ENCODE data around the gene AAK1. TPM values are rescaled to one million over a fixed set of nuclear protein-coding genes. Genes with fewer than 3 reads are reported as not detected.
A peak's percentile ranks its signal among the peaks of the same experiment; 100 is the strongest.

Gene AAK1
- total RNA-seq, 3 donors from 2014 or later (not counting 1 experiment from before 2014, with no cell fraction given): 174 to 249 (median 204) TPM

DNA sequence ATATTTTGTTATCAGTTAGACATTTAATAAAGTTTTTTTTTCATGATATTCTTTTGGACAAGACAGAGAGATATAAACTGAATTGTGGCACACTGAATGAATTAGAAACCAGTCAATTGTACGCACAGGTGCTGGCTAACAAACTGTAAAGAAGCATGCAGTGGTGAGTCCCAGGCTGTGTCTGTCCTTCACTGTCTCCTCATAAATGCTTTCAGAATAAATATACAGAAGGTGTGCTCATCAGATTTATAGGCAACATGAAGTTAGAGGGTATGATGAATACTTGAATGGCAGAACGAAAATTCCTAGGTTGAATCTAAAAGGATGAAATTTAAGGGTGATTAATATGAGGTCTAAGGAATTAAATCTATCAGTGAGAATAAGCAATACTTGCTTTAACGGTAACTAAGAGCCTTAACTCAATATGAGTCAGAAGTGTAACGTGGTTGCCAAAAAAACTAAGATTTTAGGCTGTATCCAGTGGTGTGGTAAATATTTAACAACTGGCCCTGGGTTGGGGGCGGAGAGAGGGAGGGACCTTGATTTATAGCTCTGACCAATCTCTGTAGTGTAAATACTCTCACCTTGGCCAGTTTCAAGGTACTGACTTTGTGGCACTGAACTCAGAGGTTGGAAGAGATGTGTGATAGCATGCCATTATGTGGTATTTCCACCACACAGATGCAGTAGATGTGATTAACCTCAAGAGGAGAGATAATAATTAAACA is 41.9 kb upstream of the AAK1 start:
- peak; percentile 83 to 92 (median 92) for ATAC-seq
- peak in 1 of 2 donors; percentile 40 for DNase-seq

DNA sequence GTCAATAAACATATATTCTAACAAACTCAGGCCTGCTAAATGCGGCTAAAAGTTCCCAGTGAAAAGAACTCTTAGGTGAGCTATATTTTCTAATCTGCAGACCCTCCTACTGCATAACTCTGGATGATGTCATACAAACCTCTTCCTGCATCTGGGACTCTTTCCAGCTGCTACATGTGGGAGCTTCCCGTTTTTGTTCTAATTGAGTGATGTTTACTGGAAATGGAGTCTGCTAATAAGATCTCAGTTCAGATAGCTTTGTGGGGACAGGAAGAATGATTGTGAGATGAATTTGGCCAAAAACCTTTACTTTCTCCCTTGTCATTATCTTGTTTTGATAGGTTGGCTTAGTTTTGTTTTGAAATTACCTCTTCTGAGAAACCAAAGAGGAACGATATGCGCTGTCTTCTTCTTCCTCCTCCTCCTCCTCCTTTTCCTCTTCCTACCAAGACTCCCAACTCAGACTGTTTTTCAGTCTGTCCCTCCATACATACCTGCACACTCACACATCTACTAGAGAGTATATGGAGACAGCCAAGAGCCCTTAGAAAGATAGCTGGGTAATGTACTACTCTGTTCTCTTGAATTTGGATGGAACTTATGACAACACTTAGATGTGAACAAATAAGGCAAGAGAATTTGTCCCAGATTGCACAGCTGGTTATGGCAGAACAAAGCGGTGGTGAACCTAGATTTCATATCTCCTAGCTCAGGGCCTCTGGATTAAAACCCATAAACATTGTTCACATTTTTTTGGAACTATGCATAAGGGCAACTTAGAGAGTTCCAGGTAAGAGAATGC is 39.8 kb upstream of the AAK1 start:
- H3K36me3 ChIP-seq (ENCODE audit: control insufficient read depth, insufficient read depth, low read length): no peaks in the 10 kb centered on the region
- no peaks in the 10 kb centered on the region for H3K27me3 Mint-ChIP-seq (ENCODE audit: low read depth in 2 of 2)
- ATAC-seq: no peak
- no peak for DNase-seq
- WGBS (ENCODE audit: insufficient coverage): 55% methylated on average over 5 of the region's 5 CpGs
- no peak overlapping the region for H3K4me3 Mint-ChIP-seq
- no peaks in the 10 kb centered on the region for H3K27me3 ChIP-seq (ENCODE audit: control insufficient read depth, insufficient read depth, low read length)
- intact Hi-C loops (cut with micrococcal nuclease): no loop called here
- no peak overlapping the region for H3K27ac ChIP-seq (ENCODE audit: low read length)
- no peaks in the 10 kb centered on the region for H3K9me3 ChIP-seq (ENCODE audit: control insufficient read depth, insufficient read depth, low read length)
- H3K36me3 Mint-ChIP-seq: no peaks in the 10 kb centered on the region
- TF ChIP-seq, protein P1, sequence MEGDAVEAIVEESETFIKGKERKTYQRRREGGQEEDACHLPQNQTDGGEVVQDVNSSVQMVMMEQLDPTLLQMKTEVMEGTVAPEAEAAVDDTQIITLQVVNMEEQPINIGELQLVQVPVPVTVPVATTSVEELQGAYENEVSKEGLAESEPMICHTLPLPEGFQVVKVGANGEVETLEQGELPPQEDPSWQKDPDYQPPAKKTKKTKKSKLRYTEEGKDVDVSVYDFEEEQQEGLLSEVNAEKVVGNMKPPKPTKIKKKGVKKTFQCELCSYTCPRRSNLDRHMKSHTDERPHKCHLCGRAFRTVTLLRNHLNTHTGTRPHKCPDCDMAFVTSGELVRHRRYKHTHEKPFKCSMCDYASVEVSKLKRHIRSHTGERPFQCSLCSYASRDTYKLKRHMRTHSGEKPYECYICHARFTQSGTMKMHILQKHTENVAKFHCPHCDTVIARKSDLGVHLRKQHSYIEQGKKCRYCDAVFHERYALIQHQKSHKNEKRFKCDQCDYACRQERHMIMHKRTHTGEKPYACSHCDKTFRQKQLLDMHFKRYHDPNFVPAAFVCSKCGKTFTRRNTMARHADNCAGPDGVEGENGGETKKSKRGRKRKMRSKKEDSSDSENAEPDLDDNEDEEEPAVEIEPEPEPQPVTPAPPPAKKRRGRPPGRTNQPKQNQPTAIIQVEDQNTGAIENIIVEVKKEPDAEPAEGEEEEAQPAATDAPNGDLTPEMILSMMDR (IDR thresholded peaks at IDR 0.05): no peak
- H3K4me3 ChIP-seq (ENCODE audit: low read length): no peak overlapping the region
- peaks cover 30 to 32% of the 10 kb centered on the region in 2 donors for H3K4me1 Mint-ChIP-seq
- H3K27ac Mint-ChIP-seq: no peak overlapping the region
- H3K9me3 Mint-ChIP-seq: no peaks in the 10 kb centered on the region
- H3K4me1 ChIP-seq (ENCODE audit: control insufficient read depth, insufficient read depth, low read length): peaks cover 9% of the 10 kb centered on the region

More for the DNA sequence above, 41.9 kb upstream of the AAK1 start:
- Histone ChIP-seq H3K4me3 (ENCODE audit: low read length) (no peak overlapping the region), H3K27me3 (ENCODE audit: control insufficient read depth, insufficient read depth, low read length) (no peaks in the 10 kb centered on the region), H3K9me3 (ENCODE audit: control insufficient read depth, insufficient read depth, low read length) (no peaks in the 10 kb centered on the region), H3K4me1 (ENCODE audit: control insufficient read depth, insufficient read depth, low read length) (peaks cover 14% of the 10 kb centered on the region), H3K27ac (ENCODE audit: low read length) (peak overlapping the region; percentile 37), H3K36me3 (ENCODE audit: control insufficient read depth, insufficient read depth, low read length) (no peaks in the 10 kb centered on the region)
- Mint-ChIP-seq H3K36me3 (no peaks in the 10 kb centered on the region), H3K4me3 (peak overlapping the region; percentile 38), H3K27me3 (ENCODE audit: low read depth in 2 of 2) (no peaks in the 10 kb centered on the region), H3K9me3 (no peaks in the 10 kb centered on the region), H3K27ac (peak overlapping the region; percentile 9 to 54), H3K4me1 (peaks cover 42 to 45% of the 10 kb centered on the region in 2 donors)
- 60% methylated on average over 5 of the region's 5 CpGs for WGBS (ENCODE audit: insufficient coverage)
- intact Hi-C loops (cut with micrococcal nuclease): no loop called here
- TF ChIP-seq, protein P1 (IDR thresholded peaks at IDR 0.05): no peak

DNA sequence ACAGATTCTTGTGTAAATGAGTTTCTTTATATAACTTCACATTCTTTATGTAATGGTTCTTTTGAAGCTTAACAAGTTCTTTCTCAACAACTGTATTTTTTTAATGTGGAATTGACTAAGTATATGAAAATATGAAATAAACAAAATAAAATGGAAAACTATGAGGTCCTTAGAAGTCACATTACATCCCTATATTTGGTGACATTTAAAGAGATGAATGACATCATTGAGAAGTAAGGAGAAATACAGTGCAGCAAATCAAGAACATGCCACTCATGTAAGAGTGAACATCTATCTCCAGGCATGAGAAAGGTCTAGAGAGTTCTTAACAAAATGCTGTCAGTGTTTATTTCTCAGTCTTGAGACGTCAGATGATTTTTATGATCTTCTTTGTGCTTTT is 39.0 kb upstream of the AAK1 start:
- intact Hi-C loops (cut with micrococcal nuclease): no loop called here
- Mint-ChIP-seq H3K27me3 (ENCODE audit: low read depth in 2 of 2) (no peaks in the 10 kb centered on the region), H3K4me3 (no peak overlapping the region), H3K4me1 (peaks cover 30 to 32% of the 10 kb centered on the region in 2 donors), H3K27ac (no peak overlapping the region), H3K9me3 (no peaks in the 10 kb centered on the region), H3K36me3 (no peaks in the 10 kb centered on the region)
- no peak for DNase-seq
- no peak overlapping the region for H3K27ac ChIP-seq (ENCODE audit: low read length)
- H3K4me1 ChIP-seq (ENCODE audit: control insufficient read depth, insufficient read depth, low read length): peaks cover 9% of the 10 kb centered on the region
- H3K4me3 ChIP-seq (ENCODE audit: low read length): no peak overlapping the region
- H3K36me3 ChIP-seq (ENCODE audit: control insufficient read depth, insufficient read depth, low read length): no peaks in the 10 kb centered on the region
- TF ChIP-seq, protein P1 (IDR thresholded peaks at IDR 0.05): no peak
- no peaks in the 10 kb centered on the region for H3K27me3 ChIP-seq (ENCODE audit: control insufficient read depth, insufficient read depth, low read length)
- ATAC-seq: no peak
- no CpG with 5 or more reads among the region's 1 CpG for whole genome bisulfite sequencing (ENCODE audit: insufficient coverage)
- no peaks in the 10 kb centered on the region for H3K9me3 ChIP-seq (ENCODE audit: control insufficient read depth, insufficient read depth, low read length)

Data from natural killer cell (primary cell).